NCI-H1694 (cell line): ENCODE results near the gene GOLGA6C.
"Not testable (repeated sequence)": the region's sequence is repeated elsewhere in the genome, so short reads cannot be mapped to it uniquely, and the experiment has no call there.

Experiments used
- DNase-seq: peaks from one replicate; lab custom pipeline; 2025; lab: John Stamatoyannopoulos, UW

GOLGA6C gene

DNA sequence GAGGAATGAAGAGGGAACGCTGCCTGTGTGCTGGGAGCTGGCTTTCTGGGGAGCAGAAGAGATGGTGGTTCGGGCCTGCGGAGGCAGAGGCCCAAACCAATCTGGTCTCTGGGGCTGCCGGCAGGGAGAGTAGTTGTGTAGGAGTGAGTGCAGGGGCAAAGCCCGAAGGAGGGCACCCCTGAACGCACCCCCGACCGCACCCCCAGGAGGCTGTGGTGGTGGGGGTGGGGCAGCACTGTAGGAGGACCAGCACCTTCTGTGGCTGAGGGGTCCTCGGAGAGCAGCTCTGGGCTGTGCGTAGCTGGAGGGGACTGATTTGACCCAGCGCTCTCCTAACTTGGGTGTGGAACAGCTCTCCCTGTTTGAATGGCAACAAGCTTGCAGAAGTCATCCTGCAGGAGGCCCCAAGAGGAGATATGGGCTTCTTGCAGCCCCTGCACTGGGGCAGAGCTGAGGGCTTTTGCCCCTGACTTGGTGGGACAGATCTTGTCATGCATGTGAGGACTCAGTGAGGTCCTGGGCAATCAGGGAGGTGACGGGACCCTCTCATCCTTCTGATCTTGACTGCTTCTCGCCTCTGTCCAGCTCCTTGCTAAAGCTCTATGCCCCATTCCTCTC is 30.4 kb upstream of the GOLGA6C start:
- DNase-seq: no peak

DNA sequence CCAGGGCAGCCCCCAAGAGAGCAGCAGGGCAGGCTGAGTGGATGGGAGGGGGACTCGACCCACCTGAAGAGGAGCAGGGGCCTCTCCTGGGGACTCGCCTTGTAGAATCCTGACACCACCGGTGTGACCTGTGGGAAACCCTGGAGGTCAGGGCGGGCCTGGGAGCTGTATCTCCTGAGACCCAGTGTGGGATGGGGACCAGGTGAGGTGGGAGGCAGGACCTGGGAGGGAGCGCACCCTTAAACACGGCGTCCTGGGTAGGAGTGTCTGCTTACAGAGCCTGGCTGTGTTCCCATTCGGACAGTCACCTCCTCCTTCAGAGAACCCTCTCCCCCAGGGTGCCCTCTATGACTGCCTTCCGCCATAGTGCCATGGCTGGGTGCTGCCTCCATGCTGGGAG is 29.3 kb upstream of the GOLGA6C start:
- no peak for DNase-seq

DNA sequence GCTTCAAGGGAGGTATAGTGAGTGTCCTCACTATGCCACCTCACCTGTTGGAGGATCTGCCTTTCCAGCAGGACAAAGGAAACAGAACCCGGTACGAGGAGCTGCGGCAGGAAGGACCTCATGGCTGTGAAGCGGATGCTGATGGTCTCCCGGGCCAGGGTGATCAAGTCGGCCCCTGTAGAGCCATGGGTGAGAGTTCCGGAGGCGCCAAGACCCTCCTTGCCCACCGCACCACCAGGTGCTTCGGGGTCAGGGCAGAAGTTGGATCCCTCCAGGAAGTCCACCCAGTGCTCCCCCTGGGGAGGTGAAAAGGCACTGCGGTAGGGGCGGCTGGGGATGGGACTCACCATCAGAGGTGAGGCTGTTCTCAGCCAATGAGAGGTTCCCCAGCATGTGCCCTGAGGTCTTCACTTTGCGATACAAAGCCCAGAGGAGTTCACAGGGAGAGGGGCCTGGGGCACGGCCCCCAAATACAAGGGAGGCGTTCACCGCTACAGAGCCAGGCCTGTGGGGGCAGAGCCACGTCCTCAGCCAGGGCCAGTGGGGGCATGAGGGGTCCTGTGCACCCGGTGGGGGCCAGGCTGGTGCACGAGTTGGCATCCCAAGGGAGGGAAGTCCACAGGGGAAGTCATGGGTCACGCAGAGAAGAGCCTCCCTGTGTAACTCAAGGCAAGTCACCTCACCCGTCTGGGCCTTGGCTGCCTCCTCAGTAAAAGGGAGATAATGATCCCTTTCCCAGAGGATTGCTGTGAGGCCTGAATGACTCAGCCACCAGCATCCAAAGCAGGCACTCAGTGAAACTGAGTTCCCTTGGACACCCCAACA is 28.7 kb upstream of the GOLGA6C start:
- no peak for DNase-seq

GRCh38 chr15:75230016-75230343 is 28.2 kb upstream of the GOLGA6C start:
- DNase-seq: no peak

- DNase-seq: no peak
Measured at GRCh38 chr15:75230551-75231371, 27.4 kb upstream of the GOLGA6C start.

GRCh38 chr15:75231836-75232235 is 26.3 kb upstream of the GOLGA6C start:
- DNase-seq: no peak

DNA sequence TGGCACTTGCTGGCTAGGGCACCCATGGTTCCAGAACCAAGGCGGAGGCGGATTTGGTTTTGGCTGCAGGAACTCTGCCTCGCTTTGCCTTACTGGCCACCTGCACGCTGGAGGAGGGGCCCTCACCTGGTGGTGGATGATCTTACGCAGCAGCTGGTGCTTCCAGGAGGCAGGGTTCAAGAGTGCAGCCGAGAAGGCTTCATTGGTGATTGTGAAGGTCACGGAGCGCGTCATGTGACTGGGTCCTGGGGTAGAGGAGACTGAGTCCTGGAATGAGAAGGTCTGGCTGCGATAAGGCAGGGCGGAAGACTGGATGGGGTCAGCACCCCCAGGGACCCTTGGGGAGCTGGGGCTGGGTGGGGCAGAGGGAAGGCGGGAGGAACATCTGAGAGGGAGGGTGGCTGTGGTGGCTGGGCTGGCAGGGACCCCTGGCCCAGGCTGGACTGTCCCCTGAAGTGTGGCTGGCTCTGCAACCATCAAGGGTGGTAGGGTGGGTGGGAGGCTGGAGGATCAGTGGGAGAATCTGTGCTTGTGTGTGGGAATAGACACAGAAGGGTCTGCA is 25.8 kb upstream of the GOLGA6C start:
- DNase-seq: no peak

GRCh38 chr15:75232826-75233503 is 25.2 kb upstream of the GOLGA6C start:
- no peak for DNase-seq

DNA sequence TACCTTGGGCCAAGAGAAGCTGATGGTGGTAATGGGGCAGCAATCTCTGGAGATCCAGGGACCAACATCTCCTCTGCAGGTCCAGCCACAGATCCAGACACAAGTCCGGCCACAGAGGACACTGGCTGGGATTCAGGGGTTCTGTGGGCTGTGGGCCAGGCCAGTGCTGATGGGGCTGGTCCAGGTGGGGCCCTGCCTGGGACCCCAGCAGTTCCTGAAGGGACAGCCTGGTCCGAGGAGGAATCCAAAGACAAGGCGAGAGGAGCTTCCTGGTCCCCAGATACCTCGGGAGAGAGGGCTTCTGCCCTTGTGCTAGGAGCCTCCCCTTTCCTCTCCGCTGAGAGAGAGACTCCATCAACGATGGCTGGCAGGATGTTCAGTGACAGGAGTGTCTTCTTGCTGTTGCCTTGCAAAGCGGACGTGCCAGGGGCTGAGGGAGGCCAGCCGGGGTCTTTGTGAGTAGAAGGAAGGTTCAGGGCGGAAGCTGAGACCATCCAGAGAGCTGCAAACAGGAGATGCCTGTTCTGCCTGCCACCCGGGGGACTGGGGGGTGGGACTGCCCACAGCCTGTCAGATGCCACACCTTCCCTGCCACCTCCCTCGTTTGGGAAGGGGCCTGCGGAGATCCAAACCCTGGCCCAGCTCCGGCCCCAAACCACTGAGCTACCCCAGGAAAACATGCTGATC is 24.5 kb upstream of the GOLGA6C start:
- no peak for DNase-seq

DNA sequence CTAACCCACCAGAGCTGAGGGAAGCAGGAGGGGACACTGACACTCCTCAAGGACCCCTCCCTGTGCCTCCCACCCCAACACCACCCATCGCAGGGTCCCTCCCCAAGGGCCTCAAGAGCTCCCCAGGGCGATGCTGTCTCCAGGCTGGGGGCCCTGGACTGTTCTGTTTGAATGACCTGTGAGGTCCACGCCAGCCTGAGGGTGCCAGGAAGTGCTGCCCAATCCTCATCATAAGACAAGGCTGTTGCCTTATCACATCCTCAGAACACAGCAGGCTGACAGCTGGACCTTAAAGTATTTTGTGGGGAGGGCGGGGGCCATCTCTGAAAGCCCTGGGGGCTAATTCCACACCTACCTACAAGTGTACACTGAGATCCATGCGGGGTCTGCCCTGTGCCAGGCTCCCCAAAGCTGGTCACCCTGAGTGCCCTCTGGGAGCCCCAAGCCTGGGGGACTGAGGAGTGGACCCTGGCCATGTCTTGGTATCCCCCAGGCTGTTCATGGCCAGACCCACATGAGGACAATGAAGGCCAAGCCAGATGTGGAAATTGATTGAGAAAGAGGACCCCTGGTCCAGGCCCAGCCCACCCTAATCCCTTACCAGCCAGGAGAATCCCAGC is 23.8 kb upstream of the GOLGA6C start:
- no peak for DNase-seq

DNA sequence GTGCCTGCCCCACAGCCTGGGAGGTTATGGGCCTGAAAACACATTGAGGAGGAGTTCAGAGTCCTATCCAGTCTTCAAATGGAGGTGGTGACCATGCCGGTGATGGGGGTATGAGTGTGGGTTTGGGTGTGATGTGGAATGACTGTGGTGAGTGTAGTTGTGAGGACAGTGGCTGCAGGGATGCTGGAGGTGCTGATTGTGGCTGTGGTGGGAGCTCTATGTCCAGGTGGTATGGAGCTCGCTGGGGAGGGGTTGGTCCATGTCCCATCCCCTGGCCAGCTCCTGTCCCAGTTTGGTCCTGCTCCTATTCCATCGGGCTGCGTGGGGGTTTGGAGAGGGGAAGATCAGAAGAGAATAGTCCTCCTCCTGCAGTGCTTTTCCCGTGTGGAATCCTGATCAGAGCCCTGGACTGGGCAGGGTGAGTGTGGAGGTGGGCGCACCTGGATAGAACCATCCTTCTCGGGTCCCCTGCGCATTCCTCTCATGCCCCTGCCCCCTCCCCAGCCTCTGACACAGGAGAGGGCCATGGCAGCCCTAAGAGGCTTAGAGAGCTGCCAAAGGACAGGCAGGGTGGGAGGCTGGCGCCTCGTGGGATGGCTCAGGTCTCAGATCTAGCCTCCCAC is 23.0 kb upstream of the GOLGA6C start:
- no peak for DNase-seq

- no peak for DNase-seq
Measured at GRCh38 chr15:75235760-75236729, 22.1 kb upstream of the GOLGA6C start.

DNA sequence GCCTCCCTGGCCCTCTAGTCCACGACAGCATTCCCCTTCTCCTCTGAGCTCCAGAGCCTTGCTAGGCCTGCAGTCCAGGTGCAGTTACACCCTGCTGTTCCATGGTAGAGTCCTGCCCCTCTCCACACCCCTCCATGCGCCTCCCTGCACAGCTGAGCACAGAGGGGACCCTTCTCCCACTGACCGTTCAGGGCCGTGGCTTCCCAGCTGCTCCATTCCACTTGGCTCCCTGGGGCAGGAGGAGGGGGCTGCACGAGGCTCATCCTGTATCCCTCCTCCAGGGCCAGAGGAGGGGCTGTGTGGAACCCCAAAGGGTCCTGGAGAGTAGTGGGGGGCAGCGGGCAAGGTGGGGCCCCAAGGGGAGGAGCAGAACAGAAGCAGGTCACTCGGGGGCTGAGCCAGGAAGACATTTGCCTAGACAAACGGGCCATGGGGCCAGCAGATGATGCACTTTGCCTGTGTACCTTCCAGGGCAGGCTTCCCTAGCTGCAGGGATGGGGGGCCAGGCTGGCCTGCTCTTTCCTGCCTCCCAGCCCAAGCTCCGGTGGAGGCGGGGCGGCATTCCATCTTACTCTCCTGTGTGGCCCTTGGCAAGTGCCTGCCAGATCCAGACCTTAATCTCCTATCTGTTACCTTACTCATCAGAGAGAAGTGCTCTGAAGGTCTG is 20.7 kb upstream of the GOLGA6C start:
- no peak for DNase-seq

DNA sequence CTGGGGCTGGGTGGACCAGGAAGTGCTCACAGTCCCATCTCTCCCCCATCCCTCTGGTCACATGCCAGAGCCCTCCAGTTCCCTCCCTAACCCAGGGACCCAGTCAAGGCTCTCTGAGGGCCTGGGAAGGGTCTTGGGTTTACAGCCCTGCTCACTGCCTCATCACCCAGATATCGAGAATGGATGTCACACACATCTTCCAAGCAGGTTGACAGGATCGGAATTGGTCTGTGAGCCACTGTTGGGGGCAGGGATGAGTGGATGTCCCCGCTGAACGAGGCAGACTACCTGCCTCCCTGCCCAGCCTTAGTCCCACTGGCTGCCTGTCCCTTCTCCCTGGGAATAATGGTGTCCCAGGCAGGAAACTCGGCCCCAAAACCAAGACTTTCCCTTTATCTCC is 20.0 kb upstream of the GOLGA6C start:
- no peak for DNase-seq

- not testable (repeated sequence) for DNase-seq
Measured at GRCh38 chr15:75245741-75246140, 12.4 kb upstream of the GOLGA6C start.

DNA sequence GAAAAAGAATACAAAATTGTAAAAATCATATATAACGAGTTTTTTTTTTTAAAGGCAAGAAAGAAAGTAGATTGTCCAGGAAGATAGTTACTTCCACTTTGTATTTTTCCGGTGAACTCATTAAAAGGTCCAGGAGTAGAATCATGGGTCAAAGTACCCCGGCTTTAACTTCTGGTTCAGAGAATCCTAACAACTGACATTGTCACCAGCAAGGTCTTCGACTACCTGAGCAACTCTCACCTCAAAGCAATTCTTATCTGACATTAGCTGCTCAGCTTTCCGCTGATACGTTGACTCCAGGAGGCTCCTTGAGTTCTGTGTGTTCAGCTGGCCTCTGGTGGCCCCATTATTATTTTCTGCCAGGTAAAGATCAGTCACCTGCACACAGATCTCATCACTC is 9.1 kb upstream of the GOLGA6C start:
- DNase-seq: not testable (repeated sequence)

DNA sequence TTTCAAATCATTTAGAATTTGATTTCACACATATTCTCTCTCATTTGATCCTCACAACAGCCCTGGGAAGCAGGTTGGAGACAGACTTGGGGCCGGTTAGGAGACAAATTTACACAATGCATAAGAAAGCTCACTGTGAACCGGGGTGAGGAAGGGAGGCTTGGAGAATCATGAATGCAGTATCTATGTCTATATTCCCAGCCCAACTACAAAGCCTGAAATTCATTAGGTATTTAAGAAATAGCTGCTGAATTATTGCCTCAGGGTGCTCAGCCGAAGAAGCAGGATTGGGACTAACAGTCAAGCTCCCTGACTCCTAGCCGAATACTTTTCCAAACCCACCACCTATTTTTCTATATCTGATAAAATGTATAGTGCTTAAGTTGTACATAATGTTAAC is 8.4 kb upstream of the GOLGA6C start:
- DNase-seq: no peak

- not testable (repeated sequence) for DNase-seq
Measured at GRCh38 chr15:75251343-75251742, 6.8 kb upstream of the GOLGA6C start.

GRCh38 chr15:75252285-75252684 is 5.8 kb upstream of the GOLGA6C start:
- DNase-seq: not testable (repeated sequence)
